ENCODE data around the gene DOCK9.

DOCK9 gene

GRCh38 chr13:98847780-98848179 is 130.1 kb downstream of the DOCK9 start:
- in situ Hi-C loops (cut with MboI; ENCODE audit: low sequenced_read_pairs, unreplicated experiment): no loop called here
- TF ChIP-seq, protein P1, sequence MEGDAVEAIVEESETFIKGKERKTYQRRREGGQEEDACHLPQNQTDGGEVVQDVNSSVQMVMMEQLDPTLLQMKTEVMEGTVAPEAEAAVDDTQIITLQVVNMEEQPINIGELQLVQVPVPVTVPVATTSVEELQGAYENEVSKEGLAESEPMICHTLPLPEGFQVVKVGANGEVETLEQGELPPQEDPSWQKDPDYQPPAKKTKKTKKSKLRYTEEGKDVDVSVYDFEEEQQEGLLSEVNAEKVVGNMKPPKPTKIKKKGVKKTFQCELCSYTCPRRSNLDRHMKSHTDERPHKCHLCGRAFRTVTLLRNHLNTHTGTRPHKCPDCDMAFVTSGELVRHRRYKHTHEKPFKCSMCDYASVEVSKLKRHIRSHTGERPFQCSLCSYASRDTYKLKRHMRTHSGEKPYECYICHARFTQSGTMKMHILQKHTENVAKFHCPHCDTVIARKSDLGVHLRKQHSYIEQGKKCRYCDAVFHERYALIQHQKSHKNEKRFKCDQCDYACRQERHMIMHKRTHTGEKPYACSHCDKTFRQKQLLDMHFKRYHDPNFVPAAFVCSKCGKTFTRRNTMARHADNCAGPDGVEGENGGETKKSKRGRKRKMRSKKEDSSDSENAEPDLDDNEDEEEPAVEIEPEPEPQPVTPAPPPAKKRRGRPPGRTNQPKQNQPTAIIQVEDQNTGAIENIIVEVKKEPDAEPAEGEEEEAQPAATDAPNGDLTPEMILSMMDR (IDR thresholded peaks at IDR 0.05; ENCODE audit: borderline replicate concordance, control extremely low read depth, extremely low read depth, insufficient read depth, missing control alignments): no peak
- no peak for DNase-seq (ENCODE audit: low spot score)

- TF ChIP-seq, protein P1 (IDR thresholded peaks at IDR 0.05; ENCODE audit: borderline replicate concordance, control extremely low read depth, extremely low read depth, insufficient read depth, missing control alignments): no peak
- in situ Hi-C loops (cut with MboI; ENCODE audit: low sequenced_read_pairs, unreplicated experiment): no loop called here
These were observed 130.9 kb downstream of the DOCK9 start for GRCh38 chr13:98846986-98847385.

GRCh38 chr13:98846521-98846920 is 131.3 kb downstream of the DOCK9 start:
- DNase-seq (ENCODE audit: low spot score): no peak
- in situ Hi-C loops (cut with MboI; ENCODE audit: low sequenced_read_pairs, unreplicated experiment): no loop called here

More at GRCh38 chr13:98846986-98847385, 130.9 kb downstream of the DOCK9 start:
- DNase-seq (ENCODE audit: low spot score): no peak

DNA sequence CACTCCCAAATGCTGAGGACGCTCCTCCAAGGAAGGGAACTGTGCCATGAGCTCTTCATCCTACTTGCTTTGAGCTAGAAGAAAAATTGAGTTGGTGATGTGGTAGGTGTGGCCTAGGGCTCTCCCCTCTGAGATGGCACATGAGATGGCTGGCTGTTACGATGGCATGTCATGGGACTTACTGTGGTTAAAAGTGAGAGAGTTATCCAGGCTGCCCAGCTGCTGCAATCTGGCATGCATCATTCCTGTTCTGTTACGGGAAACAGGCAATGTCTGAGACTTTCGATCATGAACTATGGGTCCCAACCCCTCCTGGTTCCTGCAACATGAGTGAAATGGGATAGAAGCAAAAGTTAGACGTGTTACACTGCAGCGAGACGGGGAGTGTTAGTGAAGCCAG is 132.1 kb downstream of the DOCK9 start:
- DNase-seq (ENCODE audit: low spot score): no peak
- TF ChIP-seq, protein P1 (IDR thresholded peaks at IDR 0.05; ENCODE audit: borderline replicate concordance, control extremely low read depth, extremely low read depth, insufficient read depth, missing control alignments): no peak
- in situ Hi-C loops (cut with MboI; ENCODE audit: low sequenced_read_pairs, unreplicated experiment): no loop called here

More at GRCh38 chr13:98846521-98846920, 131.3 kb downstream of the DOCK9 start:
- TF ChIP-seq, protein P1 (IDR thresholded peaks at IDR 0.05; ENCODE audit: borderline replicate concordance, control extremely low read depth, extremely low read depth, insufficient read depth, missing control alignments): no peak

- in situ Hi-C loops (cut with MboI; ENCODE audit: low sequenced_read_pairs, unreplicated experiment): no loop called here
- TF ChIP-seq, protein P1 (IDR thresholded peaks at IDR 0.05; ENCODE audit: borderline replicate concordance, control extremely low read depth, extremely low read depth, insufficient read depth, missing control alignments): no peak
- DNase-seq (ENCODE audit: low spot score): no peak
These were observed 133.8 kb downstream of the DOCK9 start for GRCh38 chr13:98844021-98844420.

DNA sequence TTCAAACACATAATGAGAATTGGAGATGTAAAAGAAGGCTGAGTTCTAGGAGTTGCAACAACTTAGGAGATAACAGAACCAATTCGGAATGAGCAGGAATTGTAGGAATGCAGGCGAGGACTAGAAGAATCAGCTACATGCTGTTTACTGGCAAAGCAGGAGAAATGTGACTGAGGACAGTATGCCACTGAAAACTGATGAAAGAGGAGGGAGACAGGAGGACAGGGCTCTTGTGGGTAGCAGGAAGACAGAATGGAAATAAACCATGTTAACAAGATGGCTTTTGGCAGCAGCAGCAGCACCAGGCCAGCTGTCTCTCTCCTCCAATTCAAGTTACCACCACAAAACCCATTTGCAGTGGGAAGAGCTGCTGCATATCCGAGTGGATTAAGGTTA is 134.4 kb downstream of the DOCK9 start:
- TF ChIP-seq, protein P1 (IDR thresholded peaks at IDR 0.05; ENCODE audit: borderline replicate concordance, control extremely low read depth, extremely low read depth, insufficient read depth, missing control alignments): no peak
- in situ Hi-C loops (cut with MboI; ENCODE audit: low sequenced_read_pairs, unreplicated experiment): no loop called here
- no peak for DNase-seq (ENCODE audit: low spot score)
